Stimulated activated CD4-positive, alpha-beta T cell treated with anti-CD3 and anti-CD28 coated beads, TNF-alpha, amount 100 ng/mL, for 1 hour (primary cell): ENCODE results near the gene MED20.

Source experiments
- DNase-seq, 3 donors: peaks; one replicate each; pipeline ENCODE4 v3.0.0-alpha.2; 2020; ENCODE audit warnings: low read depth in 3 of 3, low spot score in 1 of 3

The MED20 gene

GRCh38 chr6:41941280-41942066 lies 20.5 kb upstream of the MED20 start, which contains the start of gene CCND3:
TSS of gene CCND3 (minus strand) at chr6:41941808. CDS start at chr6:41941649, 159 bp downstream.
- peak; percentile 50 to 86 (median 61) for DNase-seq

DNA sequence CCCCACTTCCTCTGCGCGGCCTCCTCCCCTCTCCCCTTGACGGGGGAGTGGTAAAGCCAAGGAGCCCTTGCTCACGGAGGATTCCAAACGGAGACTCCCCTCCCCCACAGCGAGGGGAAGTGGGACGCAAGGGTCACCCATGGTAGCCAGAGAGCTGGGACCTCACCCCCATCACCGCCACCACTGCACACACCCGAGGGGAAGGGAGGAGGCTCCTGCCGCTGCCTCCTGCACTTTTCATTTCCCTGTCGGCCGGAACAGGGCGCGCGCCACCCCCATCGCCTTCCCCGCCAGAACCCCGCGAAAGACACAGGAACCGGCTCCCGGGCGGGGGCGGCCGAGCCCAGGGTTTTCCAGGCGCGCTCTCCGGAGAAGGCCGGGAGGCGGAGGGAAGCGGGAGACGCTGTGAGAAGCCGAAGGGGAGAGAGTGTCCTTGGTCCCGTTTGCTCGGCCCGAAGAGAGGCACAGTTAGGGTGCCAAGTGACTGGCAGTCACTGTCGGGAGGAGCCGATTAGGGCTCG lies 19.9 kb upstream of the MED20 start:
- DNase-seq, result peak in 1 of 3 donors; percentile 33

- DNase-seq, result no peak
These were observed 19.2 kb upstream of the MED20 start for GRCh38 chr6:41939848-41940758.

GRCh38 chr6:41939176-41939847 lies 18.4 kb upstream of the MED20 start:
- DNase-seq, result no peak

DNA sequence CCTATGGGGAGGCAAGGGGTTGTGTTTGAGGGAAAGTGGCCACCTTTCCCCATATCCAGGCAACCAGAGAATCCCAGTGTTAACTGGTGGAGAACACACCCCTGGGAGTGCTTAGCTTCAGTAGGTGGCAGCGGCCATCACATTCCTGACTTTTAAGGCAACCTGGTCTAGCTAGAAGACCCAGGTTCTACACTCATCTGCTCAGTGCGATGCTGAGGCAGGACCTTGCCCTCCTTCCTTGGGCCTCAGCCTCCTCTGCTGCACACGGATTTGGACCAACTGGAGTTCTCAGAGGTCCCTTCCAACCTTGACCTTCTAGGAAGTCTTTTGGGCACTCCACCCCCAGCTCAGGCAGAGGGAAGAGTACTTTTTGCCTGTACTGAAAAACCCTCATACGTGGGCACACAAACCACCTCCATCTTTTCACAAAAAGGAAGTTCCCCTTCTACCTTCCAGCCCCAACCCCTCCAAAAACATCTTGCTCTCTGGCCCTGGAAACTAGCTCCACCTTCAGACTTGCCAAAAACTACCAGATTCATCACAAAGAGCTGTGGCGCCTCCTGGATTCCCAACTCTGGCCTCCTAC lies 17.7 kb upstream of the MED20 start:
- DNase-seq, result no peak

GRCh38 chr6:41937861-41938574 lies 17.1 kb upstream of the MED20 start:
- DNase-seq, result no peak

DNA sequence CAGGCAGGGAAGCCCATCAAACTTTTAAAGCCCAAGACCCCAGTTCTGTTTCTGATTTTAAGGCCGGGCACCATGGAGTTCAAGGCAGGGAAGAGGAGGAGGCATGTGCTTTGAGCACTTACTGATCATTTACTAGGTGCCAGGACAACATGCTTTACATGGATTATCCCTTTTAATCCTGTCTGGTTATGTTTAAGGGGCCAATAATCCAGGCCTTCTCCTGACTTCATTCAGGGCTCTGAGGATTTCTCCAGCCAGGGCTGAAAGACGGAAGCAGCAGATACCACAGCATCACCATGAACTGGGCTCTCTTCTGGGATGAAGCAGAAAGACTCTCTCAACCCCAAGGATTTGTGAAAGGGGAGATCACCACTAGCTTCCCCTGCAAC lies 16.5 kb upstream of the MED20 start:
- no peak for DNase-seq

DNA sequence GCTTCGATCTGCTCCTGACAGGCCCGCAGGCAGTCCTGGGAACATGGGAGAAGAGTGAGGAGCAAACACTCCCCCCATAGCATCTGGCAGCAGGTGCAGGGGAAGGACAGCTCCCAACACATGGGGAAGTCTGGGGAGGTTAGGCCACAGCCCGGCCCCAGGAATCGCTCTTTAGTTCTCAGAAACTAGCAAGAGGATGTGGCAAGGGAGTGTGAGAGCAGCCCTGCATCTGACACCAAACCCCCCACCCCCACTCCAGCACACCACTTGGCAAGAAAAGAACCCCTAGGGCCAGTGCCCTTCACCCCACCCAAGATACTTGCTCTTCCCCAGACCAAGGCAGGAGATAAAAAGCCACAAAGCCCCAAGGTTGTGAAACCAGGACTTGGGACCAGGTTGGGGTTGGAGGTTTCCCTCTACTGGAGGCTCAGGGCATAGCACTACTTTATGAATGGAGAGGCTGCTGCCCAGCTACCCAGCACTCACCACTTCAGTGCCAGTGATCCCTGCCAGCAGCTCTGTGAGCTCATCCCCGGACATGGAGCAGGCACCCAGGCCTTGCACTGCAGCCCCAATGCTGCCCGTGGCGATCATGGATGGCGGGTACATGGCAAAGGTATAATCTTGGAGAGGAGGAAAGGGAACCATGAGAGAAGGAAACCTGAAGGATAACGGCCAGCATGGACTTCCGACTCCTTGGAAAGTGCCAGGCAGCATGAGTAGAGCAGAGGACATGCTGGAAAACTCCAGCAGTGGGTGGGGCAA lies 15.3 kb upstream of the MED20 start:
- peak in 1 of 3 donors; percentile 22 for DNase-seq

DNA sequence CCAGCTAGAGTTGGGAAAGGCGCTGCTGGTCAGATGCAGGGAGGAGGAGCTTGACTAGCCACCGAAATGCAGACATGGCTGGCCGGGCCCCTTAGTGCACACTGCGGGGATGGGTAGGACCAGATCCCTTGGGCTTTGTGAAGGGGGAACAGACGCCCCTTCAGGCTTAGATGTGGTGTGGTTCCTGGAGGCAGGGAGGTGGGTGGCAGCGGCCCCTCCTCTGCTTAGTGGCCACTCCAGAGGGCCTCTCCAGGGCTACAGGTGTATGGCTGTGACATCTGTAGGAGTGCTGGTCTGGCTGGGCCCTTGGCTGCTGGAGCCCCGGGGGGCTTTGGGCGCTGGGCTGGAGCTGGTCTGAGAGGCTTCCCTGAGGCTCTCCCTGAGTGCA lies 14.7 kb upstream of the MED20 start:
- no peak for DNase-seq

DNA sequence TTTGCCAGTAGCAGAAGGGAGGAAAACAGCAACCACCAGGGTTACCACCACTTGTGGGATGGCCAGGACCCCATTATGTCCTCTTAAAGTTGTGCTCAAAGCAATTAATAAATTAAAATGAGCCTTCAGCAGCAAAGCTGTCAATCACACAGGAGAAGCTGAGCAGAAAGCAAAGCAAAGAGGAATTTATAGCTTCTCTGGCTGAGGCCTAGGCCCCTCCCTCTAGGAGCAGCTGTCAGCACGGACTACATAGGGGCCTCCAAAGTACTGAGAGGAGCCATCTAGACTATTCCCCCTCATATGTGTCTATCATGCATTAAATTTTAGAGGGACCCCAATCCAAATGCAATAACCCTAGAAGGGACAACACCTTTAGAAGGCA lies 14.2 kb upstream of the MED20 start:
- no peak for DNase-seq

DNA sequence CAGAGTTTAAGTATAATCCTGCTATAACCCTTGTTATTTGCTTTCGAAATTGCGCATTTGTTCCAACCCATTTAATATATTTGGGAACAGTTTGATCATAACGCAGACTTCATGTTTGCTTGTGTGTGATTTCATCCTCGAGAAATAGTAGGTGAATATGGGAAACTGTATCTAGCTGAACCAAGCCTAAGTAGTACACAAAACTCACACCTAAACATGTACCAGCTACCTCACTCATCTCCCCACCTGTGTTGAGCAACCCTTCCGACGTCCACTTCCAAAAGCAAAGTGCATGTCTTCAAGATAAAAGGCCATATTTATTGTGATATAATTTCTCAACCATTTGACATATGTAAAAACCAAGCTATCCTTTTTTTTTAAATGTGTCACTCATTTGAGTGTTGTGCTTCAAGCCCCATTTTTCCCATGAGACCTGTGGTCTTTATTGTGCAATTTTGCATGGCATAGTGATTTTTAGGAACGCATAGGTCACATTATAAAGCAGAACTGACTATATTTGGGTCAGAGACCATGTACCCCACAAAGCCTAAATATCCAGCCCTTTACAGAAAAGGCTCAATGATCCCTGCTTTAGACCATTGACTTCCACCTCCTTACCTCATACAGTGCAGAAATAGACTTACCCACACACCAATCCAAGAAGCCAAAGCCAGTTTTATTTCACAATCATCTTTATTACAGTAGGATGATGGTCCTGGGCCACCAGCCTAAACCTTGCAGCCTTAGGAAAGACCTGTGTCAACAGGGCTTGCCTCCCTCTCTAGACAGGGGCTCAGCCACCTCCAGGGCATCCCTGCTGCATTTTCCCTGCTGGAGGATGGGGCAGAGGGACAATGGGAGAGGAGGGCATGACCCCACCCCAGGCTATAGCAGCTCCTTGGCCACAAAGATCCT lies 13.6 kb upstream of the MED20 start:
- no peak for DNase-seq

GRCh38 chr6:41932378-41932777 lies 11.4 kb upstream of the MED20 start:
- no peak for DNase-seq

- no peak for DNase-seq
These were observed 10.9 kb upstream of the MED20 start for GRCh38 chr6:41931792-41932191.

- no peak for DNase-seq
These were observed 9.0 kb upstream of the MED20 start for GRCh38 chr6:41929924-41930323.

DNA sequence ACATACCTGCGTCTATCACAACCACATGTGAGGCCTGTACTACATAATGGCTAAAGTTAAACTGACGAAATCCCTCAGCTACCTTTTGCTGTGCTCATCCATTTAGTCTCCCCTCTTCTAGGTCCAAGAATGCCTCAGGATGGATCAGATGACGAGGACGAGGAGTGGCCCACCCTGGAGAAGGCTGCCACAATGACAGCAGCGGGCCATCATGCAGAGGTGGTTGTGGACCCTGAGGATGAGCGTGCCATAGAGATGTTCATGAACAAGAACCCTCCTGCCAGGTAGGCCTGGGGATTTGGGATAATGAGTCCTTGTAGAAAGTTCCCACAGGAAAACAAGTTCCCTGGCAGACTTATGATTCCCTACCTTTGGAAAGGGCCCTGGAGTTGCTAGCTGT lies 6.3 kb upstream of the MED20 start:
- DNase-seq, result no peak

DNA sequence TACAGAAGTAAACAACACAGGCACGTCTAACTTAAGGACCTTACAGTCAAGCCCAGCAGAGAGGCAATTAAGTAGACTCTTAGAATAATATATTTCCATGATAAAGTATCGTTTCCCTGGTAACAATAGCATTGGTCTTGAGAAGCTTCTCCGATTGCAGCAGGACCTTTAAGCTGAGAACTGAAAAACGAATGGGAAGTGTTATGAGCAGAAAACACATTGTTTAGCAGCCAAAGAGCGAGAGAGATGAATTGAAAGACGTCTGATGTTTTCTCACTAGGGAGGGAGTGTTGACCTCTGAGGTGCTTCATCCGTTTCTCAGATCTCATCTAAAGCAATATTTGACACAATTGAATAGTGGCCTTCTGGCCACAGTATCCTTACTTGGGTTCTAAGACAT lies 1.2 kb upstream of the MED20 start:
- DNase-seq, result no peak

DNA sequence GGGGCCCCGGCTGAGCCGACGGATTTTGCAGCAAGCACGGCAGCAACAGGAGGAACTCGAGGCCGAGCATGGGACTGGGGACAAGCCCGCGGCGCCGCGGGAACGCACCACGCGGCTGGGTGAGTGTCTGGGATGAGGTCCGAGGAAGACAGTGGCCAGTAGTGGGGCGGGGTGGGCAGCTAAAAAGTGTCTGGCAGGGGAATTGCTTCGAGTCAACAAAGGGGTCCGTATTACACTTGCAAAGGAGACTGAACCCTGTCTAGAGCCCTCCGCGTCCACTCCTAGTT lies 716 bp upstream of the MED20 start:
- DNase-seq, result no peak

- DNase-seq, result no peak
These were observed 3.4 kb downstream of the MED20 start for GRCh38 chr6:41917528-41917927.
